ENCODE measurements around the gene ARHGEF16.

ARHGEF16 gene

DNA sequence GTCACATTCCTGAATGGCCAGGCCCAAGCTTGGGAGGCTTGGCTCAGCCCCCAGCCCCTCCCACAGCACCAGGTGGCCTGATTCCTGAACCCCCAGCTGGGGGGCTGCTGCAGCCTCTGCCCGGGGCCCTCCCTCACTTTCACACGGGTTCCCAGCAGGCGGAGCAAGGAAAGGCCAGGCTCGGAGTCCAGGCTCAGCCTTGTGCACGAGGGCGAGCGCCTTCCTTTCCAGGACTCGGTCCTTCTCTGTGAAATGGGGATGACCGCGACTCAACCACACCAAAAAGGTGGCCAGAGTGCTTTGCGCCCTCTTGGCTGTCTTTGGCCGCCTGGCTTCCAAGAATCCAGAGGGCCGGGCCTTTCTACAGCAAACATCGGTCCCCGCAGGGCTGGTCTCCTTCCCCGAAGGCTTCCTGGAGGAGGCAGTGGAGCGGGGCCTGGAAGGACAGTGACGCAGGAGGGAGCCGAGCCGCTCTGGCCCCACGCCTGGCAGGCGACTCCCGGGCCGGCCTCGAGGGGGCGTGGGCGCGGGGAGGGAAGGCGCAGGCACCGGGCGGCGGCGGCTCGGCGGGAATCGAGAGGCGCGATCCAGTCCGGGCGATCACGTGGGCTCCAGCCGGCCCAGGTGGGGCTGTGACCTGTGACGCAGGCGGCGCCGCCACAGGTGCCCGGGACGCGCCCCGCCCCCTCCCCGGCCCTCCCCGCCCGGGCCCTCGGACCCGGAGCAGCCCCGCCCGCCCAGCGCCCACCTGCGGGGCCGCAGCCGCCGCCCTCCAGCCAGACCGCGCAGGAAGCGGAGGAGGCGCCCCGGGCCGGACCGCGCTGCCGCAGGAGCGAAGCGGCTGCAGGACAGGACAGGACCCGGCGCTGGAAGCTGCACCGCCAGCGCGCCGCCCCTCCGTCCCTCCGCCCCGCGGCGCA, at the start of gene ARHGEF16:
ARHGEF16 (plus strand) TSS at position 775 of the 920 bp plus-strand sequence. CDS start 8,420 bp downstream, outside the sequence.
- DNase-seq: peak in 1 of 2 donors; percentile 28

DNA sequence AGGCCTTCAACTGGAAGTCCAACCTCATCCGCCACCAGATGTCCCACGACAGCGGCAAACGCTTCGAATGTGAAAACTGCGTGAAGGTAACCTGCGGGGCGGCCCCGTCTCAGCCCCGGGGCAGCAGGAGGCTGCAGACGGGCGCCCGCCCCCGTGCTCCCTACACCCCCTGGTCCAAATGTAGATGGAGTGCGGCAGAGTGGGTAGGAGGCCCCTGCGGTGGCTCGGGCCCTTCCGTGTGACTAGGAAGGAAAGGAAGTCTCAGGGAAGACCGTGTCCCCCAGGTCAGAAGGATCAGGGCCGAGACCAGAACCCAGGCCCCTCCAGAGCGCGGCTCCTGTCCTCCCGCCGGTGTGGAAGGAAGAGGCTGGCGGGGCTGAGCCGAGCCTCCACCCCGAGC, 49.7 kb upstream of the ARHGEF16 start:
- DNase-seq: no peak

DNA sequence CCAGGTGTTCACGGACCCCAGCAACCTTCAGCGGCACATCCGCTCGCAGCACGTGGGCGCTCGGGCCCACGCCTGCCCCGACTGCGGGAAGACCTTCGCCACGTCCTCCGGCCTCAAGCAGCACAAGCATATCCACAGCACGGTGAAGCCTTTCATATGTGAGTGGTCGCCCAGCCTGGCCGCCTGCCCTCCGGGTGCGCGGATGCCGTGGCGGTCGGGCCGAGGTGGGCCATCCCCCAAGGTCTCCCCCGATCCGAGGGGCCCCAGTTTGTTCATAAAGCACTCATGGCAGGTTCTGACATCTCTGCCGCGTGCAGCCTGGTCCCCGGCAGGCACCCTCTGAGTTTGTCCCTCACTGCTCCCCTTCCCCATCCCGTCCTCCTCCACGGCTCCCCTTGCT, 49.0 kb upstream of the ARHGEF16 start:
- DNase-seq: no peak

DNA sequence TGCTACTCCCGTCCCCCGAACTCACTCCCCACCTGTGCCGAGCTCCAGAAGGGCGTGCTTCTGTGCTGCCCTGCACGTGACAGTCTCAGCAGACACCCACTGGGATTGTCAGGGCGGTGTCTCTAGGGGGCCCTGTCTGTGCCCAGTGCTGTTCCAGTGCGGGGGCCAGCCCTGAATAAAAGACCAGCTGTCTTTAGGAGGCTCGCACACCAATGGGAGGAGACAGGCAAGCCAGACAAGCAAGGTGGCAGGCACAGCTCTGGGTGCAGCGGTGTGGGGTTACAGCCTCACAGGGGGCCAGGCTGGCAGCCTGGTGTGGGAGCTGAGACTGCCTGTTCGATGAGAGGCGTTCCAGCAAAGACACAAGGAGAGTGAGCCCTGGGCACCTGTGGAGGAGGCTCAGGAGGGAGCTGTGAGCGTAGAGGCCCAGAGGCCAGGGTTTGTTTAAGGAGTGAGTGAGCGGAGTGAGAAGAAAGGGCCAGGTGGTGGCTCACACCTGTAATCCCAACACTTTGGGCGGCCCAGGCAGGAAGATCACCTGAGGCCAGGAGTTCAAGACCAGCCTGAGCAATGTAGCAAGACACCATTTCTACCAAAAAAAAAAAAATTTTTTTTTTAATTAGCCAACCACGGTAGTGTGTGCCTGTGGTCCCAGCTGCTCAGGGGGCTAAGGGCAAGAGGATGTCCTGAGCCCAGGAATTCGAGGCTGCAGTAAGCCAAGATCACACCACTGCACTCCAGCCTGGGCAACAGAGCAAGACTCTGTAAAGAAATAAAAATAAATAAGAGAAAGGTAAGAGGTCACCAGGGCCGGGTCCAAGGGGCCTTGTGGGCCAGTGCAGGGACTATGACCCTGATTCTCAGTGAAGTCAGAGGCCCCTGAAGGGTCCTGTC, 48.2 kb upstream of the ARHGEF16 start:
- DNase-seq: no peak

DNA sequence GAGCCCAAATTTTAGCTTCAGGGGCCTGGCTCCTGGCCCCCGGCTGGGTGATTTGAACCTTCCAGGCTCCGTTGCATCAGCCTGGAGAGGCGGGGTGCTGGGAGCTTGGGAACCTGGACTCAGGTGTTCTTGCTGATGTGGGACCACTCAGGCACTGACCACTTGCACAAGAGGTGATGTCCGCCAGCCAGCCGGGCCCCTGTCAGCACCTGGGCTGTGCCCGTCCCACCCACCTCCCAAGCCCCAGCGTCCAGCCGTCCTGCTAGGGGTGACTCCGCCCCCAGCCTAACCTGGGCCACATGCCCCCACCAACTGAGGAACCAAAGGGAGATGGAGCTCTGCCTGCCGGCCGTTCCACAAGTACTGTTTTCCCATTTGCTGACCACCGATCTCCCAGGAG, 47.4 kb upstream of the ARHGEF16 start:
- DNase-seq: no peak

DNA sequence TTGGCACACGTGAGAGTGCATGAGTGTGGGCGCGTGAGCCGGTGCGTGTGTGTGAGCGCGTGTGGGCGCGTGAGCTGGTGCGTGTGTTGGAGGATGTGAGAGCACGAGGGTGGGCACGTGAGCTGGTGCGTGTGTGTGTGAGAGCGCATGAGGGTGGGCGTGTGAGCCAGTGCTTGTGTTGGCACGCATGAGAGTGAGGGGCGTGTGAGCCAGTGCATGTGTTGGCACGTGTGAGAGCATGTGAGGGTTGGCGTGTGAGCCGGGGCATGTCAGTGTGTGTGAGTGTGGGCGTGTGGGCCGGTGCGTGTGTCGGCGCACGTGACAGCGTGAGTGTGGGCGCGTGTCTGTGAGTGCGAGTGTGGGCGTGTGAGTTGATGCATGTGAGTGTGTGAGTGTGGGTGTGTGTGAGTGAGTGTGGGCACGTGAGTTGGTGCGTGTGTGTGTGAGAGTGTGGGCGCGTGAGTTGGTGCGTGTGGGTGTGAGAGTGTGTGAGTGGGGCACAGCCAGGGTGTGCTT, 45.7 kb upstream of the ARHGEF16 start:
- DNase-seq: no peak

DNA sequence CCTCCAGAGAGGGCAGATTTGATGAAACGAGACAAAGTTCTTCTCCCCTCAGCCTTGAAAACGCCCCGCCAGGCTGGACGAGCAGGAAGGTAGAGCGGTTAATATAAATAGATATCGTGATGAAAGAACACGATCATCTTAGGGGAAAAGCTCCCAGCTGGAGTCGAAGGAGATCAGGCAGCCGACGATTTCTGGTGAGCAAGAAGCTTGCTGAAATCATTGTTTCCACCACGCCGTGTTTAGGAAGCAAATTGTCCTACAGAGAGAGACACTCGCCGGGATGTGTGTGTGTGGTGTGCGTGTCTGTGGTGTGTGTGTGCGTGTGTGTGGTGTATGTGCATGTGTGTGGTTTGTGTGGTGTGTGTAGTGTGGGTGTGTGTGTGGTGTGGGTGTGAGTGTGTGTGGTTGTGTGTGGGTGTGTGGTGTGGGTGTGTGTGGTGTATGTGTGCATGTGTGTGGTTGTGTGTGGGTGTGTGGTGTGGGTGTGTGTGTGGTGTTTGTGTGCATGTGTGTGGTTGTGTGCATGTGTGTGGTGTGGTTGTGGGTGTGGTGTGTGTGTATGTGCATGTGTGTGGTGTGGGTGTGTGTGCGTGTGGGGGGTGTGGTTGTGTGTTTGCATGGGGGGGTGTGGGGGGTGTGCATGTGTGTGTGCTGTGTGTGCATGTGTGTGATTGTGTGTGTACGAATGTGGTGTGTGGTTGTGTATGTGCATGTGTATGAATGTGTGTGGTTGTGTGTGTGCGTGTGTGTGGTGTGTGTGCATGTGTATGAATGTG, 44.9 kb upstream of the ARHGEF16 start:
- DNase-seq: no peak

DNA sequence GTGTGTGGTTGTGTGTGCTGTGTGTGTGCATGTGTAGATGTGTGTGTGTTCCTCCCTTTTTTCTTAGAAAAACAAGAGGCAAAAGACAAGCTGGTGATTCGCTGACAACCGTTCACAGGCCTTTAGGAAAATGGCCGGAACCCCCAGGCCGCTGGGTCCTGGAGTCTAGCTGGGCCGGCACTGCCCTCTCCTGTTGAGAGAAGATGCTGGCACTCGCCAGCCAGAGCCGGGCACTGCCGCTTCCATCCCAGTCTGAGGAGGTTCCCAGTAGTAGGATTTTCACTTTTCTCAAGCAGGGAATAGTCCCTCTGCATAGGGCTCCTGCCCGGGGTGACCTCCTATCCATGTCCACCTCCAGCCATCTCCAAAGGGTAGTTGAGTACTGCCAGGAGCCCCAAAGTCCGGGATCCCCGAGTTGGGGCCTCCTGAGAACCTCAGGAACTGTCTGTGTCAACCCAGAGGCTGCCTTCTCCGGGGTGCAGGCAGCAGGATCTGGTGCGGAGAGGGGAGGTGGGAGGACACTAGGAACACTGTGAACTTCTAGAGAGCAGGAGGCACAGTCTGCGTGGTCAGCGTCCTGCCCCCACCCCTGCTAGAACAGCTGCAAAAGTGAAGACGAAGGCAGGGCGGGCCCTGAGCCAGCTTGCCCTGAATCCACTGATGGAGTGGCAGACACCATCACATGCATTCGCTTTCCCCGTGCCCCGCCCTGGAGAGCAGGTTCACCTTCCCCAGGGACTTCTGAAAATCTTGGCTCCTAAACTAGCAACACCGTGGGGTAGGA, 44.1 kb upstream of the ARHGEF16 start:
- no peak for DNase-seq

DNA sequence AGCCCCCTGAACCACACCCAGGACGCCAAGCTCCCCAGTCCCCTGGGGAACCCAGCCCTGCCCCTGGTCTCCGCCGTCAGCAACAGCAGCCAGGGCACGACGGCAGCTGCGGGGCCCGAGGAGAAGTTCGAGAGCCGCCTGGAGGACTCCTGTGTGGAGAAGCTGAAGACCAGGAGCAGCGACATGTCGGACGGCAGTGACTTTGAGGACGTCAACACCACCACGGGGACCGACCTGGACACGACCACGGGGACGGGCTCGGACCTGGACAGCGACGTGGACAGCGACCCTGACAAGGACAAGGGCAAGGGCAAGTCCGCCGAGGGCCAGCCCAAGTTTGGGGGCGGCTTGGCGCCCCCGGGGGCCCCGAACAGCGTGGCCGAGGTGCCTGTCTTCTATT, 42.7 kb upstream of the ARHGEF16 start:
- no peak for DNase-seq

DNA sequence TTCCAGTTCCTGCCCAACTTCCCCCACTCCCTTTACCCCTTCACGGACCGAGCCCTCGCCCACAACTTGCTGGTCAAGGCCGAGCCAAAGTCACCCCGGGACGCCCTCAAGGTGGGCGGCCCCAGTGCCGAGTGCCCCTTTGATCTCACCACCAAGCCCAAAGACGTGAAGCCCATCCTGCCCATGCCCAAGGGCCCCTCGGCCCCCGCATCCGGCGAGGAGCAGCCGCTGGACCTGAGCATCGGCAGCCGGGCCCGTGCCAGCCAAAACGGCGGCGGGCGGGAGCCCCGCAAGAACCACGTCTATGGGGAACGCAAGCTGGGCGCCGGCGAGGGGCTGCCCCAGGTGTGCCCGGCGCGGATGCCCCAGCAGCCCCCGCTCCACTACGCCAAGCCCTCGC, 42.1 kb upstream of the ARHGEF16 start:
- no peak for DNase-seq

DNA sequence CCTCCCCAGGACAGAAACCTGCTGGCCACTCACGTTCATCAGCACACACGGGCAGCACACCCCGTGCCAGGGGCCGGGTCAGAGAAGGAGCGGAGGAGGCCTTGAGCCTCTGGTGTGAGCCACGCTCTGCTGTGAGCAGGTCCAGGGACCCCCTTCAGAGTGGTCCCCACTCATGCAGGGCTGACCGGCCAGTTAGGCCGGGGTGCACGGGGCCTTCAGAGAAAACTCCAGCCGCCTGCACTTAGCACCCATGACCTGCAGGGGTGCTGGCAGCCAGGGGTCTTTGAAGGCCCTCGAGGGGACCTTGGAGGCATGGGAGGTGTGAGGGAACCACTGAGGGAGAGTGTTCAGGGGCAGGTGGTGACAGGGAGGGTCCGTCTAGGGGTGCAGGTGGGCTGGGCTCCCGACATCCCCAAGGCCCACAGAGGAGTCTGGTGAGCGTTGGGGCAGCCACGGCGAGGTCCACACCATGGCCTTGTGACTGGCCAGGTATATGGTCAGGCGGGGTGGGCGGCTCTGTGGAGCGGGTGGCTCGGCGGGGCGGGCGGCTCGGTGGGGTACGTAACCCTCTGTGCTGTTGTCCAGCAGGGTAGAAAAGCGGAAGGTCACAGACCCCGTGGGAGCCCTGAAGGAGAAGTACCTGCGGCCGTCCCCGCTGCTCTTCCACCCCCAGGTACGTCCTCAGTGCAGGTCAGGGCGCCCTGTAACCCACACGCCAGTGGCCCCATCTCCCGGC, 40.3 kb upstream of the ARHGEF16 start:
- no peak for DNase-seq

DNA sequence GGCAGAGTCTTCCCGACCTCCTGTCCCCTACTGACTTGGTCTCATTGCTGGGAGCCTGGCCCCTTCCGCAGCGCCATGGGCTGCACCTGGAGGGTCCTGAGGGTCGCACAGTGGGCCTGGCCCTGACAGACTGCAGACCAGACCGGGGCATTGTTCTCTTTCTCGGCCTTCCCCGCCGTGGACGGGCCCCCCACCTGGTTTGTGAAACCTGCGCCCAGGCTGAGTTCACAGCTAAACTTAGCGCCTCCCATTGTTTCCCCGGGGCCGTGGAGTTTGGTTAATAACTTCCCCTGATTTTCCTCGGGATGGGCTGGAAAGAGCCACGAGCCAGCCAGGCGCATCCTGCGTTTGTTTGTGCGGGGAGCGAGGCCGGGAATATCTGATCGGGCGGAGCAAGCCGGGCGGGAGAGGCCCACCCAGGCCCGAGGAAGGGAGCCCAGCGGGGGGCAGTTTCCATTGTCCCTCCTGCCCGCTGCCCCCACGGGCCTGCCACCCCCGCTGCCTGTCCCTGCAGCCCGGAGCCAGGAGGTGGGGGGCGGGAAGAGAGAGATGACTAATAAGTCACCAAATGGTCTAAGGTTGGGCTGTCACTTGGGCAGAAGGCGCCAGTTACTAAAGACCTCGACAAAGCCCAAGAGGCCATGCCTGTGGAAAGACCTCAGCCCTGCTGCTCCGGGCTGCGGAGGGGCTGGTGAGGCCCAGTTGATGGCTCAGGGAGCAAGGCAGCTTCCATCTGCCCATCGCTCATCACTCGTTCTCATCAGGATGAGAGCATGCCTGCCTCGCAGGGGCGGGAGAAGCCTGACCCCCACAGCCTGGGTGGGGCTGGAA, 39.0 kb upstream of the ARHGEF16 start:
- no peak for DNase-seq

DNA sequence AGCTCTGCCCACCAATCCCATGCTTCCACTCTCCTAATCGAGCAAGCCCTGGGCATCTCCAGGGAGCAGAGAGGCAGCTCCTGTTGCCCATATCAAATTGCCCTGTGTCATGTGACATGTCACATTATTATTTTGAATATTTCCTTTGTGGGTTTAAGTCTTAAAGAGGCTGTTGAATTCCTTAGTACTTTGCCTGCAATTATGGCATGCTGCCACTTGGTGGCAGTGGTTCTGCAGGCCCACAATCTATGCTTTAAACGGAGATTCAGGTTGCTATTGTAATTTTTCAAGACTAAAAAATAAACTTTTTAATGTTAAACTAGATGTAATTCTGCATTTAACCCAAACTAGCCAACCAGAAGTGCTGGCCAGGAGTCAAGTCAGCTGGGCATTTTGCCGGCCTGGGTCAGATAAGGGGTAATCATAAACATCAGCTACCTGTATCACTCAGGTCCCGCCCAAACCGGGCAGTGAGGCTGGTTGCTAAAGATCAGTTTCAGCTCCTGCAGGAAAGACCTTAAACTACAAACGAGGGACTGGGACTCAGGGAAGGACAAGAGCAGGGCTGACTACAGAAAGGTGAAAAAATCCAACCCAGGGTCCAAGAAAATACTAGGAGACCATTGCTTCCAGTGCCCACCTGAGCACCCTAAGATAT, 37.3 kb upstream of the ARHGEF16 start:
- DNase-seq: no peak

DNA sequence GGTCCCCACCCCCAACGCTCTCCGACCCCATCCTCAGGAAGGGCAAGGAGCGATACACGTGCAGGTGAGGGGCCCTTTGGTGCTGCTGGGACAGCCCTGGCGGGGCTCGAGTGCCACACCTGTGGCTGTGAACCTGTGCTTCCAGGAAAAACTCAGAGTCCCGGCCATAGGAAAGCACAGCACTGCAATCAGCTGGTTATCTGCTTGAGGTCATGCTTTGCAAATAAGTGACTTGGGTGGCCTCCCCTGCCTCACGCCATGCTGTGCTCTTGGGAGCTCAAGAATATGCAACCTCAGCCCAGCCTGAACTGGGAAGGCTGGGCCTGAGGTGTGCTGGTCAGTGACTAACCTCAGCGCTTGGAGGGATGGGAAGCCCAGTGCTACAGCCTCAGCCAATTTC, 36.5 kb upstream of the ARHGEF16 start:
- DNase-seq: no peak

DNA sequence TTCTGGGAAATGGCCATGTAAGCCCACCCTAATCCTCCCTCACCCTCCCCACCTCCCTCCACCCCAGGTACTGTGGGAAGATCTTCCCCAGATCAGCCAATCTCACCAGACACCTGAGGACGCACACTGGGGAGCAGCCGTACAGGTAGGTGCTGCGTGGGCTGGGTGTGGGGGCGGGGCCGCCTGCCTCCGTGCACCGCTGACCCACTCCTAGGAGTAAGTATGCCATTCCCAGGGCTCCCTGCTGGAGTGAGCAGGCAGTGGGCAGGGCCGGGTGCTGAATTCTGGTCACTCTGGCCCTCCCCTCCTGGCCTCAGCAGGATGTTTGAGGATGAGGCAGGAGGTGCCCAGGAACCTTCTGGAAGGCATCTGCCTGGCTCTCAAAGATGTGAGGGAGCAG, 35.9 kb upstream of the ARHGEF16 start:
- no peak for DNase-seq

DNA sequence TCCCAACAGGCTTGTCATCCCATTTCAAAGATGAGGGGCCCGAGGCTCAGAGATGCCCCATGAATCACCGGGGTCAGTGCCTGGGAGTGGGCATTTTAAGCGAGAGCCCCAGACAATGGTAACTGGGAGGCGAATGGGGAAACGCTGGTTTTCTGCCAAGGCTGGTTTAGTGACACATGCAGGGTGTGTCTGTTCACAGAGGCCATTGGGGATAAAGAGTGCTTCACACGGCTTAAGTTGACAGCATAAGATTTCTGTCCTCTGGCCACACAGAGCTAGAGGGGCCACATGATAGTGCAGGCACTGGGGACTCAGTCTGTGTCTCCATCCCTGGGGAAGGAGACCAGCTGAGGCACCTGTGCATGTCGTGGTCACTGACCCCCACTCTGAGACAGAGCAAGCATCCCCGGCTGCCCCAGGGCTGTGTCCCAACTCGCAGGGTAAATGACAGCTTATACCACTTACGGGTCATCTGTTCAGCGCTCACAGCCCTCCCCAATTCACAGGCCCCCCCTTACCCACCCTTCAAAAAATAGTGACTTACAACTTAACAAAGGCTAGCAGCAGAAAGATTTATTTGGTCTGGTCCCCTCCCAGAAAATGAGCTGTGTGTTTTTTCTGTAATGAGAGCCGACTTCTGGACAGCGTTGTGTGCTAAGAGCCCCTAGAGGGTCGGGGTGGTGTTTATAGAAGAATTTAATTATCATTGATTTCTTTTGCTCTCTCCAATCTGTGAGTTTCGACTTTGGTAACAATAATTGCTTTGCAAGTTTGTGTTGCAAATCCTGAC, 34.9 kb upstream of the ARHGEF16 start:
- DNase-seq: no peak

DNA sequence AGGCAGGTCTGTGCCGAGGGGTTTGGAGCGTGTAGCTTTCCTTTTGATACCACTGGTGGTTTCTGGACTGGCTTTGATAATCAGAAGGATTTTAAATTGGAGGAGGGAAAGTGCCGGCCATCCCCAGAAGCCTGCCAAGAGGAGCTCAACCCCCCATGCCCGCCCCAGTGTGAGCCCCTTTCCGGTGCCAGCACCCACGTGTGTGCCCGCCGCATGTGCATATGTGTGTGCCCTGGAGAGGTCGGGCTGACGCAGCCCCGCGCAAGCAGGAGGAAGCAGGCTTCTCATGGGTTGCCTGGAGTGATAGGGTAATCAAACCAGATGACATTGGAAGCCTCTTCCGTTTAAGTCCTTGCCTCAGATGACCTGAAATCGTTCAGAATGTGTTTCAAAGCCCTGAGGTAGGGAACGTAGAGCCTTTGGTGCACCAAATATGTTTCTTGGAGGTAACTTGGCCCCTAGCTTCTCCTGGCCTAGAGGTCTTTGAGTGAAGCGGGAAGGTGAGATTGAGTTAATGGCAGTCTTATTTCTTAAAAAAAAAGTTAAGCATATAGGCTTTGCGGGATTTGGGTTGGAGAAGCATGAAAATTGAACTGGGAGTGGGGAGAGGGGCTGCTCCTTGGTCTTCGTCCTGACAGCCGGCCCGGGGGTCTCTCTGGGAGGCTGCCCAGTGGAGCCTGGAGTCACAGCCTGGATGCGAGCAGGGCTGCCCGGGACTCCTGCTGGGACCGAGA, 34.1 kb upstream of the ARHGEF16 start:
- DNase-seq: no peak

DNA sequence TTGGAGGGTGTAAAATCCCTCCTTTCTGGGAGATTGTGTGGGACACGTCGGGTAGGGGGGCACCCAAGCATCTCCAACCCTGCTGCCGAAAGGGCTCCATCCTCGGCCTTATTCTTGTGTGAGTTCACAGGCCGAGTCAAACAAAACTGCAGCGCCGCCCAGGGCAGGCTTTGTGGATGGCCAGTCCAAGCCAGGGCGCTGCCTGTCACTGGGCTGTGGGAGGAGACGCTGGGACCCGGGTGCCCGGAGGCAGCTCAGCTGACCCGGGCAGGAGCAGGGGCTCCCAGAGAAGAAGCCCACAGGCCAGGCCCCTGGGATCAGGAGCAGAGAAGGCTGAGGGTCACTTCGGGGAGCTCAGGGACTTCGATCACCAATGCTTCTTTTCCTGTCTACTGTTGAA, 31.8 kb upstream of the ARHGEF16 start:
- DNase-seq: no peak
